ENCODE results near the gene MIA3.

- TF ChIP-seq CTCF (IDR thresholded peaks at IDR 0.05): no peak
- TF ChIP-seq POLR2A (IDR thresholded peaks at IDR 0.05): no peak
Measured at GRCh38 chr1:222670110-222670509, 52.2 kb downstream of the MIA3 start.
